GM19467 (cell line): Measurements from ENCODE around the gene TAF10.

Source experiments
- ATAC-seq: cut with Tn5 transposase; IDR thresholded peaks from one replicate; pipeline ENCODE4 v1.9.1; 2021; ENCODE audit warnings: mild to moderate bottlenecking, moderate library complexity; ENCODE audit not compliant: unreplicated experiment

TAF10 gene

DNA sequence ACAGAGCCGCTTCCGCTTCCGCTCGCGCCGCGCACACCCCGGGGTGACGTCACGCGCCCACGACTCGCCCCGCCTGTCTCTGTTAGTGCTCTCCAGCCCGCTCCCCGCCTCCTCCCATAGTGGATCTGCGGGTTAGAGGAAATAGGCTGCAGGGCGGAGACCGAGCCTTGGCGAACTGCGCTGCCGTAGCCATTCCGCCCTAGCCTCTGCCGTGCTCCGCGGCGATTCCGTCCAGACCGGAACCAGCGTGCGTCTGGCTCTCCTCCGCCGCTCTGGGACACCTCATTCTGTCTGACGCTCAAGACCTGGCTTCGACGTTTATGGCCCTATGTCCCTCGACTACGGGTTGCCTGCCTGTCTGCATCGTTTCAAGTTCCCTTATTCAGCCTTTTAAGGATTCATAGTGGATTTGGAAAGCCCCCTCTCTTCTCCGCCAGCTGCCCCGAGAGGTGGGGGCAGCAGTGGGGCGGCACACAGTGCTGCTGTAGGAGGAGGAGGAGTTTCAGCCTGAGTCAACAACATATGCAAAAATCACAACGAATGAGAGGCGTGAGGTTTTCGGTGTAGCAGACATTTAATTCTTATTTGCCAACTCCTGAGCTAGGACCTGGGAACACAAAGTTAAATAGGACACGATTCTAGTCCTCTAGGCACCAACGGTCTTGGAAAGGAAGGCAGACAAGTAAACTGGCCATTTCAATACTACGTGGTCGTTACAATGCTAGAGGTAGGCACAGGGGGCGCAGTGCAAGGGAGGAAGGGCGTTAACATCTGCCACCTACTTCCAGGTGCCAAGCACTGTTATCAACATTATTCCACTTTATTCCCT lies at the start of gene TAF10:
Gene TAF10 (minus strand): TSS at position 4 of the 829 bp plus-strand sequence. CDS start 27 bp downstream, outside the sequence.
- ATAC-seq = peak; percentile 84

- ATAC-seq = no peak
Measured at GRCh38 chr11:6660712-6661111, 48.7 kb upstream of the TAF10 start.

DNA sequence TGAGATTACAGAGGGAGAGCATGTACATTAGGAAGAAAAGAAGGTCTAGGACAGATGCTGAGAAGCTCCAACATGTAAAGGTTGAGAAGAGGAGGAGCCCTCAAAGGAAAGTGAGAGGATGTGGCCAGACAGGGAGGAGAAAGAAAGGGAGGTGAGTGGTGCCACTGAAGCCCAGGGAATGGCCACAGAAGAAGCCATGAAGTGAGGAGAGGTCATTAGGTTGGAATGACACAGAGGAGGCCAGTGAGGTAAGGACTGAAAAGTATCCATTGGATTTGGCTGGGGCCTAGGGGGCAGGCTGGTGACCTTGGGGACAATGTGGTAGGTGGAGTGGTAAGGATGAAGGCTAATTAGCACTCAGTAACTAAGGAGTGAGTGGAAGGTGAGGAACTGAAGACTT lies 46.6 kb upstream of the TAF10 start:
- ATAC-seq = no peak

GRCh38 chr11:6657346-6657745 lies 45.3 kb upstream of the TAF10 start:
- ATAC-seq = no peak

- ATAC-seq = no peak
Measured at GRCh38 chr11:6656936-6657335, 44.9 kb upstream of the TAF10 start.

DNA sequence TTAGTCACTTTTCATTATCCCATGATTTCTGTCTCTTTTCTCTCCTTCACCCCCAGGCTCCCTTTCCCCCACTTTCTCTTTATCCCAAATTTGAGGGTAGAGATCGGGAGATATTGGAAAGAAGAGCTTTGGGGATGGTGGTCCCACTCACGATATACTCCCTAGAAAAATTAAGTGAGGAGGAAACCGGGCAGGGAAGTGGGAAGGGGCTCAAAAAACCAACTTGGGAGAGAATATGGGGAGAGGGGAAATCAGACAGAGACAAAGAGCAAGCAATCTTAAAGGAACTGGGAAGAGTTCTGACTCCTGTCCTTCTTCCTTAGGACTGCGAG lies 44.5 kb upstream of the TAF10 start:
- ATAC-seq = no peak

DNA sequence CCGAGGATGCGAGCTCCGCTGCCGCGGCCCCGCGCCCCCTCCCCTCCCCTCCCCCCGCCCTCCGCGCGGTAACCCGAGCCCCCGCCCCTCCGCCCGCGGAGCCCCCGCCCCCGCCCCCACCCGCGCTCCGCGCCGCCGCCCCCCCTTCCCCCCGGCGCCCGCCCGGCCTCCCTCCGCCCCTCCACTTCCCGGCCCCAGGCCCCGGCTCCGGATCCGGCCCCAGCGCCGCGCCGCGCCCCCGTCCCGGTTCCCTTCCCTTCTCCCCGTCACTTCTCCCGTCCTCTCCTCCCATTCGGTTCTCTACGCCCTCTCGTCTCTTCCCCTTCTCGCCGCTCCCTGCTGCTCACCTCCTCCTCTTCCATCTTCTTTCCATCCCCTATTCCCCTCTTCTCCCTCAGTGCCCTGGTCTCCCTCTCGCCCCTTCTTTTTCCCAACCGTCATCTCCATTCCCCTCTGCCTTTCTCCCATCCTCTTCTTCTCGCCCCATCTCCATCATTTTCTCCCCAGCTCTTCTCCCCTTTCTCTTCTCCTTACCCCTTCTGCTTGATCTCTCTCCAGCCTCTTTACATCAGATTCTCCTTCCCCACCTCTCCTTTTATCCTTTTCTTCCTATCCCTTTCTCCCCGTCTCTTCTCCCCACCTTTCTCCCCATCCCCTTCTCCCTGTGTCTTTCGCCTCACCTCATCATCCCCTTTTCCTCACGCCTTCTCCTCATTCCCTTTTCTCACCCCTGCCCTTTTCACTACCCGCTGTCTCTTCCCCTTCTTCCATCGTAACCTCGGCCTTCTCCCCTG lies 44.0 kb upstream of the TAF10 start, which contains the start of gene DCHS1:
Gene DCHS1 (minus strand): TSS at position 20 of the 794 bp plus-strand sequence. CDS start 14,196 bp downstream, outside the sequence.
- ATAC-seq = no peak

DNA sequence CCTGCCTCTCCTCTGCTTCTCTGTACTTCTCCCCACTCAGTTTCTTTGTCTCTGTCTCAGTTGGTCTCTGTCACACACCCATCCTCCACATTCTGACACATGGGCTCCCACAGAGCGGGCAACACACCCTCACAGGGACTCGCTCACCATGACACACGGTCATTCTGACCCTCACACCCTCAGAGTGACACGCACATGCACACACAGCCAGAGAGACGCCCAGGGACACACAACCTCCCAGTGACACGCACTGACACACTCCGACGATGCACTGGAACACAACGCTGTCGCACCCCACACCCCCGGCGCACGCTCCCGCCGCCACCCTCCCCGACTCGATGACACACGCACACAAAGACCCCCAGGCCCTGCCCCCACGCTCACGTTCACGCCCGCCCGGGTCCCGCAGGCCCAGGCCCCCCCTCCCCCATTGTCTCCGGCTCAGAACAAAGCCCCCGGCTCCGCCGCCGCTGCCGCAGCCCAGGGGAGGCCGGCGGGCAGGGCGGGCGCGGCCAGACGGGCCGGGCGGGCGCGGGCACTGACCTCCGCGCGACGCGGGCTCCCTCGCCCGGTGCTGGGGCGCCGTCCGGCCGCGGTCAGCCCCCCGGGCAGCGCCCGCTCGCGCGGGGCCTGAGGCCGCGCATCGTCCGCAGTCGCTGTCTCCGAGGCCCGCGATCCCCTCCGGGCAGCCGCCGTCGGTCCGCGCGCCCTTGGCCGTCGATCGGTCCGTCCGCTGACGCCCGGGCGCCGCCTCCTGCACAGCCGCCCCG lies 43.2 kb upstream of the TAF10 start:
- ATAC-seq = no peak

GRCh38 chr11:6654281-6655019 lies 42.4 kb upstream of the TAF10 start:
- ATAC-seq = no peak

- no peak for ATAC-seq
Measured at GRCh38 chr11:6653656-6654055, 41.6 kb upstream of the TAF10 start.

- ATAC-seq = no peak
Measured at GRCh38 chr11:6653097-6653496, 41.1 kb upstream of the TAF10 start.

DNA sequence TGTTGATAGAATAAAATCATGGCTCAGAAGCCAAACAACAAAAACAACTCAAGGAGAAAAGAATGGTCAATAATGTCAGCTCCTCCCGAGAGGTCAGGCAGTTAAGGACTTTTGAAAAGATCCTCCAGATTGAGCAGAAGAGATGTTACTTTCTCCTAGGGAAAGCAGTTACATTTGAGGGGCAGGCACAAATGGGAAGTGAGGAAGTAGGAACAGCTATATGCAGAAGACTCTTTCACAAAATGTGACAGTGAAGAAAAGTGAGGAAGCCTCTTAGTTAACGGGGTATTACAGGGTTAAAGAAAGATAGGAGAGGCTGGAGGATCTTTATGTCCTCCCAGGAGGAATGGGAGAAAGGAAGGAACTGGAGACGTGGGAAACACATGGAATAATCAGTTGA lies 40.2 kb upstream of the TAF10 start:
- no peak for ATAC-seq

GRCh38 chr11:6650980-6651379 lies 39.0 kb upstream of the TAF10 start:
- no peak for ATAC-seq

DNA sequence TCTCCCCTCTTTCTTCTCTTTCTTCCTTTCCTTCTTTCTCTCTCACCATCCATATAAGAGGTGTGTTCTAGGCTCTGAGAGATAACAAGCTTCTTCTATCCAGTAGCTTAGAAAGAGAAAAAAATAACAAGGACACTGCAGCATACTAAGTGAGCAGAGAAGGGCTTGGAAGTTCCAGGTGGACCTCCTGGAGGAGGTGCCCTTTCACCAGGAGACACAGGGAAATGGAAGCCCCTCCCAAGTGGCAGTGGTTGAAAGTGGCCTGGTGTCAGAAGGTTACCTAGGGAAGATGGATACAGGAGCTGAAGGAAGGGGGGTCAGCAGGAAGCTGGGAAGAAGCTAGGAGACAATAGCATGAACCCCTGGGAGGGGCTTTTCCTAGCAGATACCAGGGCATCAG lies 38.1 kb upstream of the TAF10 start:
- ATAC-seq = no peak

- ATAC-seq = no peak
Measured at GRCh38 chr11:6648501-6648900, 36.5 kb upstream of the TAF10 start.

DNA sequence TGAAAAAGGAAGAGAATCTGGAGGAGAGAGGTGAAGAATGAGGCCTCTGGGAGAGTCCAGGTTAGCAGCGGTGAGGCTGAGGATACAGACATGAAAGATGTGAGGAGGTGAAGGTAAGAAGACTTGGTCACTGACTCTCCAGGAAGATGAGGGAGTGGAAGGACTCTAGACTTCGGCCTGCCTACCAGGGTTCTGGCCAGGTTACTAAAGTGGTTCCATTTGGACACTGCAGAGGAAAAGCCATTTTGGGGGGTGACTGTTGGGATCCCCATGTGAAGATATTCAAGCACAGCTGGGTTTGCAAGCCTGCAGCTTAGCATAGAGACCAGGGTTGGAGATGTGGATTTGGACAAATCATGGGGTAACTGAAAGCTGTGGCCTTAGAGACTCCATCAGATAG lies 35.8 kb upstream of the TAF10 start:
- ATAC-seq = no peak

DNA sequence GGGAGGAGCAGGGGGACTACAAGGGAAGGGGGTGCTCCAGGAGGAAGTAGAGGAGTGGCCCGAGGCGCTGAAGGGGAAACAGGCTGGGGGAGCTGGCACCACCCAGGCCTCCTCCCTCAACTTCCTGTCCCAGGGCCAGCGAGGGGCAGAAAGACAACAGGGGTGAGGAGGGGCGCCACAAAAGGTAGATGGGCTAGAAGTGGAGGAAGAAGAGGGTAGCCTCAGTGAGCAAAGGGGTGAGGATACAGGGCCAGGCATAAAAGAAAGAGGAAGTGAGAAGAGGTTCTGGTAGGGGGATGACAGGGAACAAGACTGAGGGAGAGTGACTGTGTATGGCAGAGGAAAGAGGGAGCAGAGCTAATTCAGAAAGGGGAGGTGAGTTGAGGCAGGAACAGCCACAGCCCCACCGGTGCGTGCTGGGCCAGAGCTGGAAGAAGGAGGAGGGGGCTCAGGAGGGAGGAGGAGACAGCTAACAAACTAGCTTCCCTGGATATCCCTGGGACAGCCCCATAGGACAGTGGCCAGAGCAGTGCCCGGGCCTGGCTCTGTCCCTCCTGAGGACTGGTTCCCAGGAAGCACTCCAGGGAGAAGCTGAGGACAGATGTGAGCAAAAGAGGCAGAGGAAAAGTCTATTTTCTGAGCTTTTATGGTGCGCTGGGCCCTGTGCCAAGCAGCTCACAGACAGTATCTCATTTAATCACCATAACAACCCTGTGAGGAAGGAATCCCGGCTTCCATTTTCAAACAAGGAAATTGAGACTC lies 35.1 kb upstream of the TAF10 start:
- ATAC-seq = peak; percentile 90

GRCh38 chr11:6646576-6646917 lies 34.5 kb upstream of the TAF10 start:
- no peak for ATAC-seq

DNA sequence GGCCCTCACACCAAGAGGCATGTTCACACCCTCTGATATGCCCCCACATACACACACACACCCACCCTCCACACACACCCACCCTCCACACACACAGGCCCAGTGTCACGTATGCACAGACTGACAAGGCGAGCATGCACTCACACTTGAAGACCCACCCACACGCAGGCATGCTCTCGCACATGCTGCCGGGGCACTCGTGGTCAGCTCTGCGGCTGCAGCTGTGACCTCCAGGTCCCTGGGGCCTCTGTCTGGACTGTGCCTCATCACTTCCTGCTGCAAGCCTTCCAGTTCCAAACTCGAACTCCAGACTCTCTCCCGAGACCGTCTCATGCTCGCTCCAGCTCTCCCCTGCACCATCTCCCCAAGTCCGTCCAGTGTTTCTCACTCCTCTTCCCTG lies 34.1 kb upstream of the TAF10 start:
- no peak for ATAC-seq

GRCh38 chr11:6642957-6643356 lies 30.9 kb upstream of the TAF10 start:
- no peak for ATAC-seq
